Measurements from ENCODE around the gene HIF1A. TPM values are rescaled to one million over a fixed set of nuclear protein-coding genes. Genes with fewer than 3 reads are reported as not detected.

The HIF1A gene
- total and polyA plus RNA-seq, 10 of the 15 experiments (the other 5 are each of a cell fraction or from before 2014, with no cell fraction given), result 18.3 to 97.0 (median 75.3) TPM

DNA sequence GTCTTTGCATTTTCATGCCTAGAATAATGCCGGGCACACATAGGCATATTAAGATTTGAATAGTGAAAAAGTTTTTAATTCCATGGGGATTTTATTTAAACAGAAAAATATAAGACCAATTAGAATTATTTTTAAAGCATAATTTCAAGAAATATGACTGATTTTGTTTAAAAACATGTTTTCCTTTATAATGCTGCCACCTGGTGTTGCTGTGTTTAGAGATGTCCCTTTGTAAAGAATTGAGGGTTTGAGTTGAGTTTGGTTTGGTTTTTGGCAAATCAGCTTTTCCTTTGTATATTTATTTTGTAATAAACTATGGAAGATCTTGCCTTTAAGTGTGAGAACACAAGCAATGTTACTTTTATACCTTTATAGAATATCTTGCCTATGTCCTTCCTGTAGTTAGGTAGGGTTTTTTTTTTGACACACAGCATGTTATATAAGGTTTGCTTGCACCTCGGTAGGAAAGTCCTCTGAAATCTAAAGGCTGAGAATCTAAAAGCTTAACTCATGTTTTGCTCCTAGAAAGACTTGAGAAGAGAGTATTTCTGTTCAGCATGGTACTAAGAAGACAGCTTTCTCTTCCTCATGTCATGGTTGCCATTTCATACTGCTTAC is 35.6 kb downstream of the HIF1A start:
- H3K27ac ChIP-seq (ENCODE audit: control insufficient read depth, insufficient read depth), result no peak overlapping the region
- no peak overlapping the region for H2AFZ ChIP-seq (ENCODE audit: control insufficient read depth, low read depth, low read length)
- H3K9me3 ChIP-seq (replicated peaks; ENCODE audit: control insufficient read depth, insufficient read depth, low read length), result no peaks in the 10 kb centered on the region
- H3K27me3 ChIP-seq (replicated peaks in 1 of 2; ENCODE audit: control insufficient read depth in 2 of 2, insufficient read depth in 2 of 2, low read length in 1 of 2), result no peaks in the 10 kb centered on the region
- DNase-seq (ENCODE audit: low read depth, low spot score) (no peak), ATAC-seq (0 out of 3 replicates have a peak, but pooled peaks have one; percentile 25), FAIRE-seq (no peak)
- no TSS peak for BruUV-seq (replicated peaks)
- in situ Hi-C loops (cut with MboI), result no loop called here
- H3K4me1 ChIP-seq (ENCODE audit: control insufficient read depth, insufficient read depth, low read length), result no peaks in the 10 kb centered on the region
- ChIA-PET RAD21 (ENCODE audit: unreplicated experiment) (interaction anchor here (0.7 to 3.1 kb wide), 7 partner anchors 11 to 264 kb away, joined by 3 to 13 read pairs (median 4); no protein-coding TSS in a partner anchor), SMC1A (ENCODE audit: uncharacterized antibody, unreplicated experiment) (interaction anchor here (0.7 to 4.0 kb wide), 11 partner anchors 9 to 256 kb away, joined by 3 to 25 read pairs (median 5); no protein-coding TSS in a partner anchor), CTCF (interaction anchor here (0.8 to 4.1 kb wide), 18 partner anchors 10 to 461 kb away, joined by 3 to 25 read pairs (median 5); no protein-coding TSS in a partner anchor), POLR2A (no interaction called here)
- peaks cover 4 to 36% of the 10 kb centered on the region in 2 experiments for H3K36me3 ChIP-seq (ENCODE audit: control insufficient read depth in 2 of 2, insufficient read depth in 2 of 2, low read length in 1 of 2)
- TF ChIP-seq SMC3 (IDR thresholded peaks at IDR 0.05; ENCODE audit: borderline replicate concordance, low read length) (peak; percentile 36; the same call in 1 of the 2 replicates), RAD21 (IDR thresholded peaks at IDR 0.05; ENCODE audit: insufficient read depth, low read depth, low read length) (peak; percentile 62), NR2C2 (IDR thresholded peaks at IDR 0.05; ENCODE audit: borderline replicate concordance, control insufficient read depth, insufficient read length, low read depth) (no peak), POLR2AphosphoS2 (IDR thresholded peaks at IDR 0.05; ENCODE audit: low read depth, low read length) (0 out of 2 replicates have a peak, but pooled peaks have one; percentile 3), RCOR1 (conservative IDR thresholded peaks at IDR 0.05; ENCODE audit: low read depth, low read length) (no peak)
- TF ChIP-seq, protein P1, sequence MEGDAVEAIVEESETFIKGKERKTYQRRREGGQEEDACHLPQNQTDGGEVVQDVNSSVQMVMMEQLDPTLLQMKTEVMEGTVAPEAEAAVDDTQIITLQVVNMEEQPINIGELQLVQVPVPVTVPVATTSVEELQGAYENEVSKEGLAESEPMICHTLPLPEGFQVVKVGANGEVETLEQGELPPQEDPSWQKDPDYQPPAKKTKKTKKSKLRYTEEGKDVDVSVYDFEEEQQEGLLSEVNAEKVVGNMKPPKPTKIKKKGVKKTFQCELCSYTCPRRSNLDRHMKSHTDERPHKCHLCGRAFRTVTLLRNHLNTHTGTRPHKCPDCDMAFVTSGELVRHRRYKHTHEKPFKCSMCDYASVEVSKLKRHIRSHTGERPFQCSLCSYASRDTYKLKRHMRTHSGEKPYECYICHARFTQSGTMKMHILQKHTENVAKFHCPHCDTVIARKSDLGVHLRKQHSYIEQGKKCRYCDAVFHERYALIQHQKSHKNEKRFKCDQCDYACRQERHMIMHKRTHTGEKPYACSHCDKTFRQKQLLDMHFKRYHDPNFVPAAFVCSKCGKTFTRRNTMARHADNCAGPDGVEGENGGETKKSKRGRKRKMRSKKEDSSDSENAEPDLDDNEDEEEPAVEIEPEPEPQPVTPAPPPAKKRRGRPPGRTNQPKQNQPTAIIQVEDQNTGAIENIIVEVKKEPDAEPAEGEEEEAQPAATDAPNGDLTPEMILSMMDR (IDR thresholded peaks at IDR 0.05 in 2 of 3, conservative IDR thresholded peaks at IDR 0.05 in 1 of 3; ENCODE audit: control insufficient read depth in 2 of 3, extremely low read depth in 1 of 3, insufficient read depth in 1 of 3, low read depth in 3 of 3, low read length in 3 of 3), result peak in 1 of 3 experiments; percentile 25; a peak in 2 of 6 replicates
- H3K79me2 ChIP-seq (ENCODE audit: control insufficient read depth, insufficient read depth, low read length), result peaks cover 42% of the 10 kb centered on the region
- H4K20me1 ChIP-seq (ENCODE audit: control insufficient read depth, insufficient read depth), result no peaks in the 10 kb centered on the region; the same call in 1 of the 2 replicates
- no peak overlapping the region for H3K9ac ChIP-seq (ENCODE audit: control insufficient read depth, insufficient read depth, low read length)
- H3K4me2 ChIP-seq (ENCODE audit: control insufficient read depth, insufficient read depth), result no peak overlapping the region
- WGBS (ENCODE audit: insufficient coverage, insufficient replicate concordance, low lambda C conversion rate, missing lambda C conversion rate), result 0% methylated on average over 2 of the region's 2 CpGs
- intact Hi-C loops (cut with micrococcal nuclease; ENCODE audit: unreplicated experiment), result loop anchor here (5.0 kb wide), 2 partner anchors 254 to 269 kb away; no protein-coding TSS in a partner anchor
- H3K4me3 ChIP-seq, result no peak overlapping the region

Data from GM12878 (cell line).